Skin of body (tissue), 3 donors: ENCODE data around the gene TOMM7. TPM values are rescaled to one million over a fixed set of nuclear protein-coding genes. Genes with fewer than 3 reads are reported as not detected.
"Not testable (repeated sequence)": the region's sequence is repeated elsewhere in the genome, so short reads cannot be mapped to it uniquely, and the experiment has no call there.

Source experiments
- DNase-seq: peaks from one replicate; lab custom pipeline; 2025; lab: John Stamatoyannopoulos, UW
- small RNA-seq: library from RNA; depleted of rRNA; stranded (forward); fragments of <200 nt; gene quantifications from one replicate; pipeline ENCODE3, GENCODE V24; 2014; ENCODE audit warnings: low replicate concordance
- total RNA-seq: library from RNA; depleted of rRNA; stranded (reverse); fragments of >200 nt; gene quantifications from one replicate; pipeline ENCODE4 v1.2.3, GENCODE V29; 2014

TOMM7 gene
- total RNA-seq, 1 donor from 2014 or later = 142 TPM

- DNase-seq = no peak
Observed at GRCh38 chr7:22784346-22784745, 38.3 kb downstream of the TOMM7 start.

- DNase-seq = no peak
Observed at GRCh38 chr7:22783421-22783820, 39.2 kb downstream of the TOMM7 start.

- DNase-seq = no peak
Observed at GRCh38 chr7:22782616-22783232, 39.9 kb downstream of the TOMM7 start.

- DNase-seq = no peak
Observed at GRCh38 chr7:22781230-22781711, 41.4 kb downstream of the TOMM7 start.

GRCh38 chr7:22779730-22780323 is 42.8 kb downstream of the TOMM7 start:
- not testable (repeated sequence) for DNase-seq

DNA sequence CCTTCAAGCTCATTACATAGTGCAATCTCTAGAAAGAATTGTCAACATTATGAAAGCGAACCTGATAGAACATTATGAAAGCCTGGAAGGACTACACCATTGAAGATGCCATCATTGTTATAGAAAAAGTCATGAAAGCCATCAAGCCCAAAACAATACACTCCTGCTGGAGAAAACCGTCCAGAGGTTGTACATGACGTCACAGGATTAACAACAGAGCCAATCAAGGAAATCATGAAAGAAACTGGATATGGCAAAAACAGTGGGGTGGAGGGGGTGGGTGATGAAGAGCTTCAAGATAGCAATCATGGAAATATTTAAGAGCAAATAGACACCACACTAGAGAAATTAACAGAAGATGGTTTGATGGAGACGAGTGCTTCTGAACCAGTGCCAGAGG is 45.7 kb downstream of the TOMM7 start:
- DNase-seq = no peak

- no peak for DNase-seq
Observed at GRCh38 chr7:22772885-22773284, 49.8 kb downstream of the TOMM7 start.

DNA sequence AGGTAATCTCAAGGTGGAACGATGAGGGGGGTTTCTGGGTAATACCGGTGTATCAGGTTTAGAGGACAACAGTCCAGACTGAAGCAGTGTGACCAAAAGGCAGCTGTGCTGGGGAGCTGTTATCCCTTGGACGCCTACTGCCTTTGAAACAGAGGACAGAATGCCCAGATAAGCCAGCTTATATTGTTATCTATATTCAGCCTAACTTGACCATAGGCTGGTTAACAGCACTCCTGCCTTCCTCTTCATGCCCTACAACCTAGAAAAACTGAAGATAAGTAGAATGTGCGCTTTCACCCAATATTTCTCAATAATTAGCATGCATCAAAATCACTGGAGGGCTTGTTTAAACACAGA is 50.8 kb downstream of the TOMM7 start:
- no peak for DNase-seq

- no peak for DNase-seq
Observed at GRCh38 chr7:22771194-22771871, 51.3 kb downstream of the TOMM7 start.

DNA sequence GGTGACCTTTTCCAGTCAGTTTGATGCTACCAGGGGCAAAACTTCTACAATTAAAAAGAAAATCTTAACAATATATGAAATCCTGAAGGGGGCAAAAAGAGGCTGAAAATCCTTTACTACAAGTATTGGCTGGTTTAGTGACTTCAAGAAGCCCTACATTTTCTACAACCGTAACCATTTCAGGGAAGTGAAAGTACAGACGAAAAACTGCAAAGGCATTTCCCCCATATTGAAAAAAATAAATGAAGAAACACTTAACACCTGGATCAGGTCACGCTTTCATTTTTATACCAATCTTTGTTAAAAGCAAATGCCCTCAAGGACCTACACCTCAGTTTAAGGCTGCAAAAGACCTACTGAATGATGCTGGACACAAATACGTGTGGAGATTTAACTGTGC is 57.0 kb downstream of the TOMM7 start:
- DNase-seq = no peak

Small RNA genes within 50 kb of the gene (small RNA-seq; reads per million reads assigned to genes)
- 389 reads per million, percentile 98 among the genes with 10 or more reads in this experiment for gene SNORD93

Other genes starting within 250 kb of the TOMM7 start
- 0.30 TPM for gene IL6, start 95.6 kb downstream of the TOMM7 start, total RNA-seq
- 50.2 TPM for gene HYCC1, start 191.3 kb upstream of the TOMM7 start, total RNA-seq